Erythroblast (primary cell): ENCODE measurements around the gene GRAMD4.

Experiments used
- GATA1 ChIP-seq: IDR thresholded peaks from 2 replicates; pipeline ENCODE4 v1.6.1; 2011; ENCODE audit warnings: low read depth, mild to moderate bottlenecking, control low read depth, low read length, moderate library complexity
- POLR2A ChIP-seq: IDR thresholded peaks from 2 replicates; pipeline ENCODE4 v1.6.1; 2011; ENCODE audit warnings: mild to moderate bottlenecking, low read length

- TF ChIP-seq POLR2A (no peak), GATA1 (no peak)
These were observed 47.9 kb downstream of the GRAMD4 start for GRCh38 chr22:46668116-46668515.
